C4-2B (cell line): ENCODE results near the gene STEAP3.

Source experiments
- CTCF ChIP-seq: fragments of 450-650 bp; conservative IDR thresholded peaks from 2 replicates; pipeline ENCODE4 v1.5.1; 2017; ENCODE audit warnings: mild to moderate bottlenecking
- ZFX ChIP-seq: fragments of 450-650 bp; IDR thresholded peaks from 2 replicates; pipeline ENCODE4 v1.6.1; 2017

GRCh38 chr2:119289093-119289492 lies 65.5 kb downstream of the STEAP3 start:
- TF ChIP-seq CTCF = no peak
- TF ChIP-seq ZFX = no peak
